Heart left ventricle (tissue), 13 donors: ENCODE measurements around the gene TTYH3.

Experiments
- CTCF ChIP-seq, 12 donors: fragments of 200-600 bp; sonication (generic) in 4 of 12; IDR thresholded peaks; one replicate each; pipeline versions ENCODE4 v1.5.0 to v1.8.0; 2018 to 2022; ENCODE audit warnings: antibody characterized with exemption in 12 of 12, mild to moderate bottlenecking in 5 of 12
- POLR2A ChIP-seq, 2 donors: fragments of 450-650 bp; IDR thresholded peaks; one replicate each; pipeline ENCODE4 v1.6.1; 2017; ENCODE audit warnings: antibody characterized with exemption in 2 of 2, mild to moderate bottlenecking in 2 of 2, moderate library complexity in 2 of 2
- donor health status: ischemic (EF 13 %, LVEDD 7.1; RV severe dilation, severe dysfunction).
- donor health status: DM: no; HTN: yes; CAD: no.
- donor health status: DM: no; HTN: no; CAD: no.
- donor health status: ischemic (EF 25% LVEDD 6.9; RV normal size, moderate dysfunction).
- donor health status: ischemic (EF 25% LVEDD 5.7; RV mildly dilated, moderate dysfunction).
- donor health status: ischemic (EF 35%, LVEDD 5.7; RV mildly dilated, moderate dysfunction).
- donor health status: nonischemic (EF 11% LVEDD 7.7; RV severe dilation, severe dysfunction).
- donor health status: DM: yes; HTN: yes; CAD: no.
- donor health status: PGD.
- donor health status: ischemic (EF 29% LVEDD 5.4; RV normal size, mild dysfunction).
- donor health status: nonischemic (EF 23%, LVEDD 6.1; RV moderate dilation, normal function).

GRCh38 chr7:2701832-2702593, 70.2 kb downstream of the TTYH3 start:
- TF ChIP-seq CTCF (IDR thresholded peaks at IDR 0.05) (no peak), POLR2A (IDR thresholded peaks at IDR 0.05) (no peak)
